HL-60 (cell line): ENCODE measurements around the gene WAPL.

Source experiments
- GABPA ChIP-seq: IDR thresholded peaks from 2 replicates; pipeline ENCODE4 v1.6.1; 2012; ENCODE audit warnings: low read depth
- POLR2AphosphoS5 ChIP-seq: IDR thresholded peaks from 2 replicates; pipeline ENCODE4 v1.6.1; 2012; ENCODE audit warnings: low read depth
- SPI1 ChIP-seq: IDR thresholded peaks from 2 replicates; pipeline ENCODE4 v1.6.1; 2012; ENCODE audit warnings: low read depth, mild to moderate bottlenecking, borderline replicate concordance
- TF ChIP-seq, protein P1 (sequence below): IDR thresholded peaks from one replicate; pipeline ENCODE4 v1.5.1; 2011; ENCODE audit warnings: low read length, control low read depth, inconsistent platforms; ENCODE audit not compliant: insufficient read depth

- TF ChIP-seq, protein P1, sequence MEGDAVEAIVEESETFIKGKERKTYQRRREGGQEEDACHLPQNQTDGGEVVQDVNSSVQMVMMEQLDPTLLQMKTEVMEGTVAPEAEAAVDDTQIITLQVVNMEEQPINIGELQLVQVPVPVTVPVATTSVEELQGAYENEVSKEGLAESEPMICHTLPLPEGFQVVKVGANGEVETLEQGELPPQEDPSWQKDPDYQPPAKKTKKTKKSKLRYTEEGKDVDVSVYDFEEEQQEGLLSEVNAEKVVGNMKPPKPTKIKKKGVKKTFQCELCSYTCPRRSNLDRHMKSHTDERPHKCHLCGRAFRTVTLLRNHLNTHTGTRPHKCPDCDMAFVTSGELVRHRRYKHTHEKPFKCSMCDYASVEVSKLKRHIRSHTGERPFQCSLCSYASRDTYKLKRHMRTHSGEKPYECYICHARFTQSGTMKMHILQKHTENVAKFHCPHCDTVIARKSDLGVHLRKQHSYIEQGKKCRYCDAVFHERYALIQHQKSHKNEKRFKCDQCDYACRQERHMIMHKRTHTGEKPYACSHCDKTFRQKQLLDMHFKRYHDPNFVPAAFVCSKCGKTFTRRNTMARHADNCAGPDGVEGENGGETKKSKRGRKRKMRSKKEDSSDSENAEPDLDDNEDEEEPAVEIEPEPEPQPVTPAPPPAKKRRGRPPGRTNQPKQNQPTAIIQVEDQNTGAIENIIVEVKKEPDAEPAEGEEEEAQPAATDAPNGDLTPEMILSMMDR: no peak
- TF ChIP-seq POLR2AphosphoS5 (no peak), SPI1 (no peak), GABPA (no peak)
Observed at GRCh38 chr10:86437447-86437846, 84.1 kb downstream of the WAPL start.
